ENCODE results near the gene UMPS.
A peak's percentile ranks its signal among the peaks of the same experiment; 100 is the strongest.

The UMPS gene

GRCh38 chr3:124765197-124765840 lies 35.1 kb downstream of the UMPS start:
- DNase-seq: no peak

DNA sequence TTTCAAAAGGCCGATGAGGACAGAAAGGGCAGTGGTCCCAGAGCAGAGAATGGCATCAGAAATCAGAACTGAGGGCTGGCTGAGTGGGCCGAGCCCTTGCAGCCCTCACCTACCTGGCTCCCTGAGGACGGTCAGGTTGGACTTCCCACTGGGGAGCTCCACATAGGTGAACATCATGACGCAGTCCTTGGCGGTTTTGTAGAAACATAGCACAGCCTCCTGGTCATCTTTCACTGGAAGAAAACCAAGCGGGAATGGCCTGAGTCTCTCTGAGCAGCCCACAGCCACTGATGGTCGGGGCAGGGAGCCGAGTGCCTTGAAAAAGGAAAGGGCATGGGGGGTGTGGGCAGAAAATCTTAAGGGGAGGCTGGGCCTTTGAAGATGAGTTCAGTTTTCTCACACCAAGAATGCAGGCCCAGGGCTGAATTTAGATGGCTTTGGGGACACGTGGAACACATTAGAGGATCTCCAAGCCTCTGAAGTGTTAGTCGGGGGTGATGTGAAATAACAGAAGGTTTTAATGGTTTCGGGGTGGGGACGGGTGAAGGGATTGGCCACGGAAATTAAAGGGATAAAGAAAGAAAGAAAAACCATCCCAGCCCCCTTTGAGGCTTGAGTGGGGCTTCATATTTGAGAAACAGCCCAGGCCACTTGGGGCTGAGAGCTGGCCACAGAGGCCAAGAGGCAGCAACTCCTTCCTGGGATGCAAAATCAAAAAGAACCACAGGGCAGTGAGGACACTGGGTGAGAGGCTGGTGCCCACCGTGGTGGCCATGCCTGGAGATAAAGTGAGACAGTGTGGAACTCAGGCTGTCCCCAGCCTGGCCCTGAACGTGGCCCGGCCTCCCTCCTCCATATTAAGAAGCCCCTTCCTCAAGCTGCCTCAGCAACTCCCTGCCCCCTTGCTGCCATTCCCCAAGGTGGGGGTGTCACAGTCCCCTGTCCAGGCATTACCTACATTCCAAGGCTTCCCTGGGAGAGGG lies 36.2 kb downstream of the UMPS start:
- no peak for DNase-seq

DNA sequence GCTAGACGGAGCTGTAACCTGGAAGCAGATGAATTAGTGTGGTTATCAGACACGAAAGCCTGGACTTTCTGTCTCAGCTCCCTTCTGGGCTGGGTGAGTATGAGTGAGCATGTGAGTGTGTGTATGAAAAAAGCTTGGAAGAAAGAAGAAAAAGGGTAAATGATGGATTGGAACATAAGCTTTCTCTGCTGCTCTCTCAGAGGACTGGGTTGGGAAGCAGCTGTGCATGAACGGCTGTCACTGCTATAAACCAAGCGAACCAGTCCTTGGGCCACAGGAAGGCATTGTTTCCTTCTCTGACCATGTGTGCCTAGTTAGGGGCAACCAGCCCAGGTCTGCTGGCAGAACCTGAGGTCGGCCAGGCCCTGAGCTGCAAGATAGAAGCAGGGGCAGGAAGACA lies 37.0 kb downstream of the UMPS start:
- no peak for DNase-seq

DNA sequence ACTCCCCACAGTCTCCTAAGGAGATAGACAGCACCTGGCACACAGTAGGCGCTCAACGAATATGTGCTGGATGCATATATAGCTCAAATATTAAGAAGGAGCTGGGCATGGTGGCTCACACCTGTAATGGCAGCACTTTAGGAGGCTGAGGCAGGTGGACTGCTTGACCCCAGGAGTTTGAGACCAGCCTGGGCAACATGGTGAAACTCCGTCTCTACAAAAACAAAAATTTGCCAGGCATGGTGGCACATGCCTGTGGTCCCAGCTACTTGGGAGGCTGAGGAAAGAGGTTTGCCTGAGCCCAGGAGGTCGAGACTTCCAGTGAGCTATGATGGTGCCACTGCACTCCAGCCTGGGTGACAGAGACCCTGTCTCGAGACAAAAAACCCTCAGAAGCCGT lies 37.4 kb downstream of the UMPS start:
- DNase-seq: no peak

- DNase-seq: peak; percentile 14
Observed at GRCh38 chr3:124768812-124769211, 38.6 kb downstream of the UMPS start.

DNA sequence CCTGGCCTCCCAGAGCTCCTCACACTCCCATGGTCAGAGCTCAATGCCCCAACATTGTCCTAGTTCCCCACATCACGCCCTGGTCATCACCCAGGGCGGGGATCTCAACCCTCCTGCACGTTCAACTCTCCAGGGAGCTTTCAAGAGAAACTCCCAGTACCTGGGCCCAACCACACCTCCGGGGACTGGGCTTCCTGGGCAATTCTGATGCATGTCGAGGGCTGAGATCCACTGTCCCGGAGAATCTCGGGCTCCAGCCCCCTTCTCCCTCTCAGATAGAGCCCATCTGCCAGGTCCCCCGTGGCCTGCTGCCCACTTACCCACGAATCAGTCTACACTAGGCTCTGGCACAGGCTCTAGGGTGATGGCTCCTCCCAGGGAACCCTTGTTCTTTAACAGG lies 39.2 kb downstream of the UMPS start:
- no peak for DNase-seq

DNA sequence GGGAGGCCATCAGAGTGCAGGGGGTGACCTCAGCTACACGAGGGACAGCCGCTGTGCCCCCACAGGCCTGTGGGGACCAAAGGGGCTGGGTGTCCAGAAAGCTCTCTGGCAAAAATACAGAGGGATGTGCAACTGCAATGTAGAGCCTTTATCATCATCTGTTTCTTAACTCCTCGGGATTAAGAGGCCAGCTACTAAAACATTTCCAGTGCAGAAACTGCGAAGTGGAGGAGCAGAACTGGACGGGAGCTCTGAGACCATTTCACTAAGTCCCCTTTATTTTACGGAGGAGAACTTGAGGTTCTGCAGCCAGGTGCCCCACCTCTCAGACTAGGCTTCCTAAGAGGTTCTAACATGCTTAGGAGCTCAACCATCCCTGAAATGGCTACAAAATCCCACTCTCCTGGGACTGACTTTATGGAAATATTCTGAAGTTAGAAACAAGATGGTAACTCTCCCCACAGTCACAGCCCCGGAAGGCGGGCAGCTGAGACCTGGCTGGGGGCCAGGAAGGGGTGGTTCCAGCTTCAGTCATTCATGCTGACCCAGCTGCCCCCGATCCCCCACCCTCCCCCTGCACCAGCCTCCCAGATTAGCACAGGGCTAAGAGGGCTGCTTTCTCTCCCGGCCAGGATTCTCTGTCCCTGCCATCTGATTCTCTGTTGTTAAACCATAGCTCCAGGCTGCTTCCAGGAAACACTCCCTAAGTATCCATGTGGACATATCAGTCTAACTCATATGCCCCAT lies 40.3 kb downstream of the UMPS start:
- no peak for DNase-seq

GRCh38 chr3:124771083-124771445 lies 40.8 kb downstream of the UMPS start:
- no peak for DNase-seq

DNA sequence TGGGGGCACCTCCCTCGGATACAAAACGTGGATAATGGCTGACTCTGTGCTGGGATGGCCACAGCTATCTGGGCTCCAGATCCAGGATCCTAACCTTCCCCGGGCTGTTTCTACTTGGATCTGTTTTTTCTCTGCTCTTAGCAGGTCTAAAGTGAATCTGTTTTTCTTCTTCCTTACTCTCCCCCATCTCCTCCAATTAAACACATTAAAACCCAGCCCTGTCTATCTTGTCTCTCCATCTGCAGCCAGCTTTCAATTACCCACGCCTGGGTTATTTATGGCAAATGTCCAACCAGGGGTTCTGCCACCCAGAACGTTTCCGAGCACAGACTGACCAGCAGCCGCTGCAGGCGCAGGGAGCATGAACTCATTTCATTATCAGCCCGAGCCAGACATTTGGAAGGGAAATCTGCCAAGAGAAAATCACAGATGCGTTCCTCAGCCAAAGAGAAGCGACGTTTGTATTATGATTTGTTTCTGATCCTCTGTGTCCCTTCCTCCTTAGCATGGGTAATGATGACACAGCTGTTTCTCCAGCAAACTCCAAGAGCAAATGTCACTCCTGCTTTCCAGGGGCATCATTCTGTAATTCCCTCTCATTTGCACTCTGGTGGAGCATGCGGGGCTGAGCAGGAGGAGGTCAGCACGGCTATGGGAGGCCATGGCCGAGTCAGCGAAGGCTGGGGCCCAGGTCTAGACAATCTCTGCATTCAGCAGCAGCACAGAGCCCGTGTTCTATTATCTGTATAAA lies 42.0 kb downstream of the UMPS start:
- DNase-seq: no peak

- no peak for DNase-seq
Observed at GRCh38 chr3:124773351-124774326, 43.4 kb downstream of the UMPS start.

- DNase-seq: no peak
Observed at GRCh38 chr3:124774327-124774718, 44.1 kb downstream of the UMPS start.

GRCh38 chr3:124774841-124775402 lies 44.7 kb downstream of the UMPS start:
- DNase-seq: no peak

DNA sequence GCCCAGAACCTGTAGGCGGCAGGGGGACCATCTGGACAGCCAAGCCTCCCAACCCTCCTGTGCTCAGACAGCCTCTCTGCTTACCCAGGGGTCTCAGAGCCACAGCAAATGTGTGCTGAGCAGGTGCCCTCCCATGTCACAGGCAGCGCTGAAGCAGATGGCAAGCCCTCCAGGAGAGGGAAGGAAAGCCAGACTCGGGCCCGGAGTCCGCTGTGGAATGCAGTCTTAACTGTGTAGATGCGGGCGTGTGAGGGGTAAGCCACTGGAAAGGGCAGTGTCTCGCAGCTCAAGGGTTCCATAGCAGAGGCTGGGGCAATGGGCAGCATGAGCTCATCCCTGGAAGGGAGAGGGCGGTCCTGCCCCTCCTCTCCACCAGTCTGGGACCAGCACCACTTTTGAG lies 45.6 kb downstream of the UMPS start:
- no peak for DNase-seq

DNA sequence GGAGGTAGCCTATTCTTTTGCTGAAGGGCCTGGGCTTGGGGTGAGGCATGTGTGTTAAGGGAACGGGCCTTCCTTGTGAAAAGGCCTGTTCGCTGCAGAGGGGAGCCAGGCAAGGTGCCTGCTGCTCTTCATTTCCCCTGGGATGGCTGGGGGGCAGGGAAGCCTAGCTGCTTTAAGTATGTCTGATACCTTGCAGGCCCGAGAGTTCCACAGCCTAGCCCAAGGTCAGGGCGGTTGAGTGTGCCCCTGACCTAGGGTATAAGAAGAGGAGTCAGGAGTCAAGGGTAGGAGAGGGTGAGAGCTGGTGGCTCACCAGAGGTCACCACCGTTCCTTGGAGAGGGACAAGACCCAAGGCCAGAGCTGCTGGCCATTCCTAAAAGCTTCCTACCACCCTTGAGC lies 46.6 kb downstream of the UMPS start:
- DNase-seq: no peak

- no peak for DNase-seq
Observed at GRCh38 chr3:124777762-124778470, 47.7 kb downstream of the UMPS start.

- no peak for DNase-seq
Observed at GRCh38 chr3:124779116-124779515, 48.9 kb downstream of the UMPS start.

DNA sequence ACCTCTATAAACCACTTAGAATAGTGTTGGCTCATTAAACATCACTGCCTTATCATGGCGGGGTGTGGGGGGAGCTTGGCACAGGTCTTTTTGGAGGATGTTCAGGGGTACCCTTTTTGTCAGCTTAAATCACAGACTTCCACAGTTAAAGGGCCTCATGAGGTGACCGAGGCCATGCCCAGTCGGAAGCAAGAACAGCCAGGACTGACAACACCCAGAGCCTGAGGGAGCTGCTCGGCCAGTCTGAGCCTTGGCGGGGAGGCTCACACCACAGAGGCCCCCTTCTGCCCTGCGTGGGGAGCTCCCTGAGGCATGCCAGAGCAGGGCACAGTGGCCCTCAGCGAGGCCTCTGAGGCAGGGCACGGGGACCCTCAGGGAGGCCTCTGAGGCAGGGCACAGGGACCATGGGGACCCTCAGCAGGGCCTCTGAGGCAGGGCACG lies 49.5 kb downstream of the UMPS start:
- no peak for DNase-seq

- DNase-seq: no peak
Observed at GRCh38 chr3:124780356-124780755, 50.1 kb downstream of the UMPS start.

DNA sequence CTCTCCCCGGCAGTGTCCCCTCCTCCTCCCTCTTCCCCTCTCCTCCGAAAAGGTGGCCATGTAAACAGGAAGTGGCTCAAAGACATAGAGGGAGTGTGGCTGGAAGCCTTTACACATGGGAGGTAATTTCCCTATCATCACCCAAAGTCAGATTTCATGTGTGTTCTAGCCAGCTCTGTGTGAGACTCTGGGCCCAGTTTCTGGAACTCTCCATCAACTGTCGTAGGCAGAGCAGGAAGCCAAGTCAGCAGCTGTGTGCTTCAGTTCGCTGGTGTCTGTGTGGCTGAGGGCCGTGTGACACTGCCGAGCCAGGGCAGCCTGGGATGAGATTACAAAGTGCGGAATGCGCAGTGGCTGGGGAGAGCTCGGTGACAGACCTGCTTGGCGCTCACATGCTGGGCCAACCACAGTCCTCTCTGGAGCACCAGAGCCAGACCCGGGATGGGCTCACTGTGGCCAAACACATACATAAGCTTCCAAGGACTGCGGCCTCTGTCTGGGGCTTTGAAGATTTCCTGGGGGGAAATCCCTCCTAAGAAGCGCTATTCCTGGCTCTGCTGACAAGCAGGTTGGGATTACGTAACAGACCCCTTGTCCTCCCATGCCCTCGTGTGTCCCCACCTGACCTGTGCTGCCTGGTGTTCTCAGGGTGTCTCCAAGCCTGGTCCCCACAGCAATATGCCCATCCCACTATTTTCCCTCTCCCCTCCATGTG lies 50.7 kb downstream of the UMPS start:
- no peak for DNase-seq
